GDM1 (cell line): ENCODE results near the gene EFCAB5.
"Not testable (repeated sequence)": the region's sequence is repeated elsewhere in the genome, so short reads cannot be mapped to it uniquely, and the experiment has no call there.

Source experiments
- DNase-seq: peaks from one replicate; lab custom pipeline; 2025; lab: John Stamatoyannopoulos, UW

EFCAB5 gene

GRCh38 chr17:30095507-30096244, 154.2 kb downstream of the EFCAB5 start:
- DNase-seq = peak; percentile 47

DNA sequence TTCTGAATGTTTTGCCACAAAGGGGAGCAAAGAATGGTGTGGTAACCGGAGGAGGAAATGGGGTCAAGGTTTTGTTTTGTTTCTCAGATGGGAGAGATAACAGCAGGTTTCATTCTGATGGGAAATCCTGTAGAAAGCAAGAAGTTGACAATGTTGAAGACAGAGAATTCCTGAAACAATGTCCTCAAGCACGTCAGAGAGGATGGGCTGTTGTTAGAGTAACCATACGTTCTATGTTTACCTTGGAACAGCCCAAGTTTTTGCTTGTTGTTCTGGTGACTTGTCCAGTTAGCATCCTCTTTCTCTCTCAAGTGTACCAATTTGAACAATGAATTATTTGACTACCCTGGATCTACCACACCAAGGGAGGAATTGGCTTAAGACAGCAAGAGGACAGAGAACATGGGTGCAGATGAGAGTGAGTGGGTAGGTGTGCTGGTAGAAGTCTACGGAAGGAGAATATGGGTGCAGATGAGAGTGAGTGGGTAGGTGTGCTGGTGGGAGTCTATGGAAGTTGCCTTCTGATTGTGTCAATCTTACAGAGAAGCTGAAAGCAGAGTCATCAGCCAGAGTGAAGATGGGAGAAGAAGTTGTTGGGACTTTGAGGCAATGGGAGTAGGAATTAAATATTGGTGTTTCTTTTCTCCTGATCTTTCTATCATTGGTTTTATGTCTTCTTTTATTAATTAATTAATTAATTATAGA, 160.4 kb downstream of the EFCAB5 start:
- DNase-seq = no peak

DNA sequence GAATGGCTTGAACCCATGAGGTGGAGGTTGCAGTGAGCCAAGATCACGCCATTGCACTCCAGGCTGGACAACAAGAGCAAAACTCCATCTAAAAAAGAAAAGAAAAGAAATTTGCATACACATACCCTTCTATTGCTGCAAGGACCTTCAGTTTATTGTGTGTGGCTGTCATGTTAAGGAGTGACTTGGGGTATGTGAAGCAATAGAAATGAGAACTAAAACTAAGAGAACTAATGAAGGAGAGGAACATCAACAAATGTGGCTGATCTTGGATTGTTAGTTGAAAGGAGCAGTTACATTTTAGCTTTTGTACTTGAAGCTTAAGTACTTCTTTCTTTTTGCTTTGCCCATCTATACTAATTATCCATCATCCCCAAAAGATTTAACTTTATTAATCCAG, 162.5 kb downstream of the EFCAB5 start:
- DNase-seq = no peak

DNA sequence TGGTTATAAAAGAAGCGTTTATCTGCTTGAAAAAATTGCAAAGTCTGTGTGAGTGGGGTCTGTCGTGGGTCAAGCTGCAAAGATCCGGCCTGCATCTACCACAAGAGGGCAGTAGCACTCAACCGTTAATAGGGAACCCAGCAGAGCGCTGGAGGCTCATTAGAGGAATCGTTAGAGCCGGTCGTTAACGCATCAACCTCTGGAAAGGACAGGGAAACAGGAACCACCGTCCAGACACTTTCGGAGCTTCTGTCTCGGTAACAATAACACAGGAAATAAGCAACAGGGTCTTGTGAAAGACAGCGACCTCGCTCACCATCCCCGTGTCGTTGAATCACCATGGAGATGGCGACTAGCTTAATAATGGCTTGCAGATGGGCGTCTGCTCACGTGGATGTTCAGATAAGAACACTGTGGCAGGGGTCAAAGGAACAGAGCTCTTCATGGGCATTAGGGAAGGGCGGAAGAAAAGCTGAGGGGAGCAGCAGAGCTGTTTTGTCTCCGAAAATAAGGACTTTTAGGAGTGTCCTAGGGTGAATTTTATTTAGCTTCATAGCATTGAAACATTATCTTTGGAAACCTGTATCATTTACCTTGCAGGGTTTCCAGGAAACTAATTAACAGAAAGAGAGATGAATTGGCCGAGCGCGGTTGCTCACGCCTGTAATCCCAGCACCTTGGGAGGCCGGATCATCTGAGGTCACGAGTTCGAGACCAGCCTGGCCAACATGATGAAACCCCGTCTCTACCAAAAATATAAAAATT, 163.3 kb downstream of the EFCAB5 start:
- peak; percentile 73 for DNase-seq

DNA sequence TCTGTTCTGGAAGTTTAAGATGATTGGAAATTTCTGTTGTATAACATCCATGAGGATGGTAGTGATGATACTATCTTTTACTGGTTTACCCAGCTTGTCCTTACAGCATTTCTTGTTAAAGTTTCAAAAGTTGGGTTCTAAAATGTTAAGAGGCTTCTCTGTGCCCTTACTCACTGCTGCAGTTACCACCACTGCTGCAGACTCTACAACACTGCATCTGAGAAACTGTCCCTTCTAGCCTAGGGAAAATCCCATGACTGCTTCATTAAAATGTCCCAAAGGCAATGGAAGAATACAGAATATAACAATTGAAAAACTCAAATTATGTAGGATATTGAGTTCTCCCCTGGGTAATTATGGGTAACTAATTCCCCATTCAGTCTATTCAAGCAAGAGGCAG, 171.4 kb downstream of the EFCAB5 start:
- no peak for DNase-seq

DNA sequence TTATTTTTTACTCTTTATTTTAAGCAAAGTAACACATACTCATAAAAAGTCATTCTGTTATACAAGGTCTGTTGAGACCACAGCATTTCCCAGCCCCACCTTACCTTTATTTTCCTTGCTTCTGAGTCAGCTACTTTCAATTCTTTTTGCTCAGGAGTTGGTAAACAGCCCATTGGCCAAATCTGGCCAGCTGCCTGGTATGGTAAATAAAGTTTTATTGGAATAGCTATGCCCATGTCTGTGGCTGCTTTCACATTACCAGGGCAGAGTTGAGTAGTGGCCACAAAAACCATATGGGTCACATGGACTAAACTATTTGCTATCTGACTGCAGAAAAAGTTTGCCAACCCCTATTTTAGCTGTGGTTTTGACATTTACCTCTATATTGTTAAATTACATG, 171.8 kb downstream of the EFCAB5 start:
- no peak for DNase-seq

DNA sequence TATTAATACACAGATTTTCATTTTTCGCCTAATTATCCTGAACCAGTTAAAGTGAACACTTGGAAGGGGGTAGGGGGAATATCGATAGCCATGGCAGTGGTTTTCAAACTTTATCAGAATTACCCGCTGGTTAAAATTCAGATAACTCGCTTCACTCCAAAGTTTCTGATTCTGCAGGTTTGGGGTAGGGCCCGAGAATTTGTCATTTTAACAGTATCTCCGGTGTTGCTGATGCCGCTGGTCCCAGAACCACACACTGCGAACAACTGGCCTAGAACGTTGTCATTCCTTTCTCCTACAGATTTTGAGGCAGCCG, 174.9 kb downstream of the EFCAB5 start:
- no peak for DNase-seq

DNA sequence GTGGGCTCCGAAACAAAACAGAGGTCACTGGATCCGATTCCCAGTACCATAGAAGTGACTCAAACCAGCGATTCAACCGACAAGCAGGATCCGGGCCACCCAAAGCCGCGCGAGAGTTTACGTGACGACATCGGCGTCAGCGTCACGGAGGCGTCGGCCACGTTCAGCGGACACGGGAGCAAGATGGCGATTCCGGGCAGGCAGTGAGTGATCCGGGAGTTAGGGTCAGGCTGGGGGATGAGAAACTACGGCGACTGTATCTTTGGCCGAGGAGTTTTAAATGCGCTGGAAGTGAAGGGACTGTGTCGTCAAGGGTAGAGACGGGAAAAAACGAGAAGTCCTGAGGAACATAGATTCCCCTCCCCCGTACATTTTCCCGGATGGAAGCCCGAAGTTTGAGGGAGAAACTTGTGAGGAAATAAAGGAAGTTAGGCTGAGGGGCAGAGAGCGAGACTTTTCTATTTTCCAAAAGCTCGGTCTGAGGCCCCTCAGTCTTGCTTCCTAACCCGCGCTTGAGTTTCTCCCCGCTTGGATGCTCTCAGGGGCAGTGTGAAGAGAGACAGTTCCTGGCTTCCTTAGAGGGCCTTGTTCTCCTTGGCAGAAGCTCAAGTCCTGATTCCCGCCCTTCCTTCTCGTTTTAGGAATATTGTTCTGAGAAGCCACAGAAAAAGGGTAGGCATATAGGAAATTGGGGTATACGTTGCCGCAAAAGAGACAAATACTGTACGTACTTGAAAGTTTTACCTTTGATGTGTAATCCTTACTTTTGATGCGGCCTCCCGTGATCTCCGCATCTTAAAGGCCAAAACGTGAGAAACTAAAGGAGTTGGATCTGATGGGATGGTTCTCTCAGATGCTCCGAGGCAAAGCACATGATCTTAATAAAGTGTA, 175.5 kb downstream of the EFCAB5 start, which contains the start of gene NSRP1:
TSS of gene NSRP1 (plus strand) at position 156 of the 891 bp plus-strand sequence. CDS start at position 184, 28 bp downstream.
- DNase-seq = peak; percentile 91

GRCh38 chr17:30117675-30118081, 176.2 kb downstream of the EFCAB5 start:
- no peak for DNase-seq

- not testable (repeated sequence) for DNase-seq
These were observed 177.2 kb downstream of the EFCAB5 start for GRCh38 chr17:30118635-30119034.

DNA sequence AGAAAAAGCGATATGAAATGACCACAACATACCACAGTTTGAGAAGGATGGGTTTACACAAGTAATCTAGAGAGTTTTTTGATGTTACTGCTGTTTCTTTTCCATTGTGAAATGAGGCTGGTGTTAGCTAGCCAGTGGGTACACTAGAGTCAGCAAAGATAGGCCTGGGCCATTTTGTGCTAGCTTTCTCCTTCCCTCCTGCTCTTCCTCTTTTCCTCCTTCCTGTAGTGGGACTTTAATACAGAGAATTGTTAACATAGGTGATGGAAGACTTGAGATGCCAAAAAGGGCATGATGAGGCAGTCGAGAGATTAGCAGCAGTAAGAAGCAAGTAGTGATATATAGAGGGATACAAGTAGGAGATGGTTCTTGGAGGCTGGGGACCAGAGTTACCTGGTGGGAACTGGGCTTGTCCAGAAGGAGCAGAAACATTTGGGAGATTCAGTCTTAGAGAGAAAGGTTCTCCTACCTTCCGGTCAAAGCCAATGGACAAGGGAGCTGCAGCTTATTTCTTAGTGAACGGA, 182.9 kb downstream of the EFCAB5 start:
- no peak for DNase-seq

DNA sequence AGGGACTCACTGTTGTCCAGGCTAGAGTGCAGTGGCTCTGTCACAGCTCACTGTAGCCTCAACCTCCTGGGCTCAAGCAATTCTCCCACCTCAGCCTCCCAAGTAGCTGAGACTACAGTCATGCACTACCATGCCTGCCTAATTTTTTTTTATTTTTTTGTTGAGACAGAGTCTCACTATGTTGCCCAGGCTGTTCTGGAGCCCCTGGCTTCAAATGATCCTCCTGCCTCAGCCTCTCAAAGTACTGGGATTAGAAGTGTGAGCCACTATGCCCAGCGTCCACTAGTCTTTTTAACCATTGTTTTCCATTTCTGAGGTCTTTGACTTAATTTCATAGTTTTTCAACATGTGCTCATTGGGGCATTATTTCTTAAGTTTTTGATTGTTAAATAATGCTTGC, 188.7 kb downstream of the EFCAB5 start:
- no peak for DNase-seq

DNA sequence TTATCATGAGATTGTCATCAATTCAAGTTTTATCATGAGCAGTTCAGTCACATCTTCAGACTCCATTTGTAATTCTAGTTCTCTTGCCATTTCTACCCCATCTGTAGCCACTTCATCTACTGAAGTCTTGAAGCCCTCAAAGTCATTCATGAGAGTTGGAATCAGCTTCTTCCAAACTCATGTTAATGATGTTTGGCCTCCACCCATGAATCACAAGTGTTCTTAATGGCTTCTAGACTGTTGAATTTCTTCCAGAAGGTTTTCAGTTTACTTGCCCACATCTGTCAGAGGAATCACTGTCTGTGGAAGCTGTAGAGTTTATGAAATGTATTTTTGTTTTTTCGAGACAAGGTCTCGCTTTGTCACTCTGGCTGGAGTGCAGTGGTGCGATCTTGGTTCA, 191.2 kb downstream of the EFCAB5 start:
- DNase-seq = no peak

GRCh38 chr17:30133197-30133596, 191.8 kb downstream of the EFCAB5 start:
- no peak for DNase-seq

DNA sequence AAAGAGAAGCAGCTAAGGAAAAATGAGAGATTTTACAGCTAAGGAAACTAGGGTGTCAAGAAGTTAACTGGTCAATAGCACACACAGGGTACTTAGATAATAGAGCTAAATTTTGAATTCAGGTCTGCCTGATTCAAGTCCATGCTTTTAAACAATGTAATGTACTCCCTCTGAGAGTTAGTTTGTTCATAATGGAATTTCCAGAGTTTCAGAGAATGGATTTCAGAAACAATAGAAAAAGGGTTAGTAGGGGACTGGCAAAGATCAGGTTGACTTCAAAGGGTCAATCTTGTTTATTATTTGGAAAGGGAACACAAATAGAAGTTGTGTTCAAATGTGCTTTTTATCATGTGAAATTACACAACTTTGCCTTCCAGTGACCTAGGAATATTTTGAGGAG, 193.1 kb downstream of the EFCAB5 start:
- no peak for DNase-seq

DNA sequence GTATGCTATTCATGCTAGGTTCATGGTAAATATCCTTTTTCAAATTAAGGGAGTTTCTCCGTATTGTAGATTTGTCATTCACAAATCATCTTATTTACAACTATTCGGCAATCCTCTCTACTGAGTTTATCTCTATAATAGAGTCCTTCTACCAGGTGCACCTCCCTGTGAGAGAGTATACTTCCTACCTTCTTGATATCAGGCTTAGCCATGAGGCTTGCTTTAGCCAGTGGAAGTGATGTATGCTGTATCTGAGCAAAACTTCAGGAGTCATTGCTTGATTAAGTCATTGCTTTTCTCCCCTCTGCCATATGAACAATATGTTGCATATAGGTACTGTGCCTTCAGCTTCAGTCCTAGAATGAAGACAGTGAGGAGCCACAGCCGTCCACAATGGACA, 195.7 kb downstream of the EFCAB5 start:
- DNase-seq = no peak

DNA sequence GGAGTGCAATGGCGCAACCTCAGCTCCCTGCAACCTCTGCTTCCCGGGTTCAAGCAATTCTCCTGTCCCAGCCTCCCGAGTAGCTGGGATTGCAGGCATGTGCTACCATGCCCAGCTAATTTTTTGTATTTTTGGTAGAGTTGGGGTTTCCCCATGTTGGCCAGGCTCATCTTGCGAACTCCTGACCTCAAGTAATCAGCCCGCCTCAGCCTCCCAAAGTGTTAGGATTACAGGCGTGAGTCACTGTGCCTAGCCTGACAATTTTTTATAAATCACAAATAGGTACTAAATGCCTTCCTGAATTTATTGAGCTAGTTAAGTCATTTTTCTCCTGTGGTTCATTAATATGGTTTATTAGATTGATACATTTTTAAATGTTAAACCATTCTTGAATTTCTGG, 206.4 kb downstream of the EFCAB5 start:
- DNase-seq = not testable (repeated sequence)

DNA sequence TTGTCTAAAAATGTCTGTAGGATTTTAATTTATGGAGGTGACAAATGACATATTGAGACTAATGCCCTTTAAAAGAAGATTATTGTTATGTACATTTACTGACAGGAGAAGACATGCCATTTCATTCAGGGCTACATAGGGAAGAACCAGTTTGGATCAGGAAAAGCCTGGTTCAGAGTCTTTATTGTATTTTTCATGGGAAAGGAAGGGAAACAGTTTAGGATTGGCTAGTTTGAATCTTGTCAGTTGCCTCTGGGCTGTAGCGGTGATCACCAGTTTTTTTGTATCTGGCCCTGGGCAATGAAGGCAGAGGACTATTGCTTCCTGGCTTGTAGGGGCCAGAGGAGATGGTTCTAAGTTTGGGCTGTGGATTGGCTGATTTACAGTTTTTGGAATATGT, 206.9 kb downstream of the EFCAB5 start:
- no peak for DNase-seq

- DNase-seq = no peak
These were observed 210.0 kb downstream of the EFCAB5 start for GRCh38 chr17:30151471-30151870.

DNA sequence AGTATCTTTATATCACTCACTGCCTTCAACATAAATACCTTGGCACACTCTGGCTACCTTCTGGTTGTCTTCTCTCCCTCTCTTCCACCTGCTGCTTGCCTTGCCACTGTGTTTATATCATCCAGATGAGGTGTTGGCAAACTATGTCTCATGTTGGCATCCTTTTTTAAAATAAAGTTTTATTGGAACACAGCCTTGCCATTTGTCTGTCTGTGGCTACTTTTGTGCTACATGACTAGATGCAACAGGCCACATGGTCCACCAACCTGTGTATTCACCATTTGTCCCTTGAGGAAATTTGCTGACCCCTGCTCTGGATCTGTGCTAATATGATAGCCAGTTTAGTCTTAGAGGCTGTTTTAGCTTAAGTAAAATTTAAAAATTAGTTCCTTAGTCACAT, 212.0 kb downstream of the EFCAB5 start:
- no peak for DNase-seq

GRCh38 chr17:30155389-30155788, 214.0 kb downstream of the EFCAB5 start:
- no peak for DNase-seq
